Raji (cell line): ENCODE data around the gene PIM1.

ENCODE experiments used
- POLR2A ChIP-seq: IDR thresholded peaks from 2 replicates; pipeline ENCODE4 v1.6.1; 2011; ENCODE audit warnings: low read depth, low read length, control low read depth; ENCODE audit not compliant: insufficient read depth

Gene PIM1

GRCh38 chr6:37174196-37174514 is 4.2 kb downstream of the PIM1 start:
- no peak for TF ChIP-seq POLR2A

- no peak for TF ChIP-seq POLR2A
Measured at GRCh38 chr6:37174515-37175331, 4.8 kb downstream of the PIM1 start.

GRCh38 chr6:37175332-37176267 is 5.6 kb downstream of the PIM1 start:
- TF ChIP-seq POLR2A: no peak; the same call in 1 of the 2 replicates

GRCh38 chr6:37176268-37177076 is 6.5 kb downstream of the PIM1 start:
- peak; percentile 33 for TF ChIP-seq POLR2A

- TF ChIP-seq POLR2A: peak; percentile 30; the same call in 1 of the 2 replicates
Measured at GRCh38 chr6:37177077-37177934, 7.4 kb downstream of the PIM1 start.

GRCh38 chr6:37177935-37178517 is 8.1 kb downstream of the PIM1 start:
- TF ChIP-seq POLR2A: no peak

- no peak for TF ChIP-seq POLR2A
Measured at GRCh38 chr6:37180075-37180474, 10.1 kb downstream of the PIM1 start.

- no peak for TF ChIP-seq POLR2A
Measured at GRCh38 chr6:37182736-37183590, 13.0 kb downstream of the PIM1 start.

- no peak for TF ChIP-seq POLR2A
Measured at GRCh38 chr6:37187321-37188022, 17.5 kb downstream of the PIM1 start.

- TF ChIP-seq POLR2A: no peak
Measured at GRCh38 chr6:37188962-37189510, 19.1 kb downstream of the PIM1 start.

GRCh38 chr6:37190159-37190535 is 20.2 kb downstream of the PIM1 start:
- no peak for TF ChIP-seq POLR2A

GRCh38 chr6:37192666-37193065 is 22.7 kb downstream of the PIM1 start:
- no peak for TF ChIP-seq POLR2A
